HG02884 (cell line): ENCODE measurements around the gene RAD18.

Experiments used
- ATAC-seq: cut with Tn5 transposase; IDR thresholded peaks from one replicate; pipeline ENCODE4 v1.9.1; 2021; ENCODE audit warnings: mild to moderate bottlenecking, moderate library complexity; ENCODE audit not compliant: unreplicated experiment

RAD18 gene

GRCh38 chr3:8966150-8966819 lies 3.0 kb upstream of the RAD18 start:
- ATAC-seq, result no peak

DNA sequence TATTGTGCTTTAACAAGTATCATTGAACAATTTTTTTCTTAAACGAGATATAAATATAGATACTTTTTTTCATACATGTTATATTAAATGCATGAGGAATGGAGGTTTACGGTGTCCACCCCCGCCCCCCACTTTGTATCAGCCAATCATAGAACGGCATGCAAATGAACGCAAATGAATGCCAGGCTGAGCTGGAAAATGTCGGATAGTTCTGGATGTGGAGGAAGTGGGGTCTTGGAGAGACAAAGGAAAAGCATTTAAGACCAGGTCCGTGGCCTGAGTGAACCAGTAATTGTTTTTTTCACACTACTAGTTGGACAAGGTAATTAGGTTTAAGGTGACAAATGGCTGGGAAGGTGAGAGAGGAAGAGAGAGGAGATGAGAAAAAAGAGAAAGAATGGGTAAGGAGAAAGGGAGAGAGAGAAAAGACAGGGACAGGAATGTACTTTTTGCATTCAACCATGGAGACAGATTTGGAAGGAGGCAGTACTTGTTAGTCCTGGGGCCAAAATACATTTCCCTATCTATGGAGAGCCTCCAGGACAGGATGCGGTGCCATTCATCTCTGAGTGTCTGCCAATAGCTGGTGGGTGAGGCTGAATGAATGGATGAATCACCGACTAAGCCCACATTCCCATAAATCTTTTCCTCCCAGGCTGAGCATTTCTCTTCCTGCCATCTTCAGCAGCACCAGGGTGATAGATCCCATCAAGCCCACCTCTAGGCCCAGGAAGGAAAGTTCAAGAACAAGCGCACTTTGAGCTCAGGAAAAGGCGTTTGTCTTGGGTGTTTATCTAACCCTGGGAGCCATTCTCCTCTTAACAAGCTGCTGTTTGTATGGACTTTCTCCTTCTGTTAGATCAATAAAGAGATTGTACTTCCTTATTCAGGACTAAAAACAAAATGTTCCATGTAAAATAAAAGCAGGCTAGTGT lies 1.4 kb upstream of the RAD18 start:
- no peak for ATAC-seq

DNA sequence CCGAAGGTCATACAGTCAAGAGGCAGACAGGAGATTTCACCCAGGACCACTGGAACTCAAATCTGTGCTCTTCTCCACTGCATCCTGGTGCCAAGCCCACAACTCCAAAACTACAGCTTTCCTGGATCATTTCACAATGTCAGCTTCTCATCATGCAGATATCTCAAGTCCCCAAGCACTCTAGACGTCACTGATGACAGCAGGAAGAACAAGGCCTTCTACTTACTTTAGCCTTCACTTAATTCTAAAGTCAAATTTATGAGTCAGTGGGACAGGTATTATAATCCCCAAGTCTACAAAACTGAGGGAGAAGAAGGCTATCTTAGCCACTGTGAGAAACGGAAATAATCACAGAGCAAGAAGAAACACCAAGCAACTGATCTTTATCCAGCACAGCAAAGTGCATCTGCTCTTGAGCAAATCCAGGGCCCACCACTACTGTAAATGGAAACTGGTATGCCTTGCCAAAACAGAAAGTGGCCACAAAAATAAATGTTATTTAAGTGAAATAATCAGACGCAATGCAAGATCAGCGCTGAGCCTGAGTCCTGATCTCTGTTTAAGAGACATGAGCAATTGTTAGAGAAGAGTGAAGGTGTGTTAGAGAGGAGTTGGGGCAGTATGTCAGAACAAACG lies 928 bp downstream of the RAD18 start:
- ATAC-seq, result no peak

DNA sequence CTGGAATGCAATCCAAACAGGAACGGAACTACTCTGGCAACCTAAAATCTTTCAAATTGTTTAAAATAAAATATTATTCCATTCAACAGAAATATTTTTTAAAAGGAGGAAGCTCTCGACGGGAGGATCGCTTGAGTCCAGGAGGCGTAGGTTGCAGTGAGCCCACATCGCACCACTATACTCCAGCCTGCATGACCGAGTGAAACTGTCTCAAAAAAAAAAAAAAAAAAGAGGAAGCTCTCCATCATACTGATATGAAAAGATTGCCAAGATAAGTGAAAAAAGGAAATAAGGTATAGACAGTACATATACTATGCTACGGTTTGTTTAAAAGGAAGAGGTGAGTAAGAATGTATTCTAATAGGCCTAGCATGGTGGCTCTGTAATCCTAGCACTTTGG lies 3.6 kb downstream of the RAD18 start:
- ATAC-seq, result peak; percentile 27

DNA sequence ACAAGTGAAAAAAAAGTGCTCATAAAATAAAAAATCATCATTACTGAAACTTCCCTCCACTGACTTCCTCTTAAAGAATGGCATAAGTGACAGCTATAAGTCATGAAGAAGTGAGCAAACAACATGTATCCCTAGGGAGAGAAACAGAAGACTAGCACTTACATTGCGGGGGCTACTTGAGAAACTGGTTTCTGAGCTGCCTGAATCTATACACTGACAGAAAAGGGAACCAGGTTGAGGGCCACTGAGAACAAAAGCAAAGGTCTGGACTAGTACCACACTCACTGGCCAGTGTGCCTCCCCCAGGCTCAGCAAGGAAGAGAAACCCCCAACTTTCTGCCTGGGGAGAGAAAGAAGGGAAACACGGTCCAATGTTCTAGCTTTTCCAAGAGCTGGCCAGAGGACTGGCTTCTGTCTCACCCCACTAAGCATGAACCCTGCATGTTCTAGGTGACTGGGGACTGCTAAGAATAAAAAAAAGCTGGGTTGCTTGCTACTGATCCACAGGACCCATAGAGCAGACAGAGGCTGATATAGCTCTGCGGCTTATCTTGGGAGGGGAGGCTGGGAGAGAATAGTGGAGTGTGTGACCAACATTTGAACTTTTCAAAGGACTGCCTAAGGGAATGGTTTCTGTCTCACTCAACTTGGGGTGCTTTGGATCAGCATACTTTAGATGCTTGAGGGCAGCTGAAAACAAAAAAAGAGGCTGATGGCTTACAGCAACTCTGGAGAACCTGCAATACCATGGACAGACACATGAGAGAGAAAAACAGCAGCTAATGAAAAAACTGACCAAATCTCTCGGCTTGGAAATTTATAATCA lies 8.1 kb downstream of the RAD18 start:
- ATAC-seq, result peak; percentile 86

DNA sequence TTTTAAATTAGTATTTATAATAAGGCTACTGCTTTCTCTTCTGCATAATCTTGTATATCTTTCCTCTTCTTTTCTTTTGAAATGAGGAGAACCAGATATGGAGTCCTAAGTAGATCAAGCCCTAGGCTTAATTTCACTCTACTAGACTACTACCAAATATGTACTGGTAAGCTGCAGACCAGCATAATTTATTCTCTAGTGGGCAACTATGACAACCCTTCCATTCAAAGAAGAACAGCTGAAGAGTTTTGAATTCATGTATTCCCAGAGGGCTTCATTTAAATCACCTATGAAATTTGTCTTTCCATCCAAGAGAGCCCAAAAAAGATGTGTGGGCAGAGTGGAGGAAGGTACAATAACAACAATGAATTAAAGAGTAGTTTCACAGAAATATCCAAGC lies 10.0 kb downstream of the RAD18 start:
- ATAC-seq, result no peak

- no peak for ATAC-seq
Measured at GRCh38 chr3:8952130-8952529, 11.1 kb downstream of the RAD18 start.

GRCh38 chr3:8945890-8946600 lies 17.2 kb downstream of the RAD18 start:
- ATAC-seq, result no peak

DNA sequence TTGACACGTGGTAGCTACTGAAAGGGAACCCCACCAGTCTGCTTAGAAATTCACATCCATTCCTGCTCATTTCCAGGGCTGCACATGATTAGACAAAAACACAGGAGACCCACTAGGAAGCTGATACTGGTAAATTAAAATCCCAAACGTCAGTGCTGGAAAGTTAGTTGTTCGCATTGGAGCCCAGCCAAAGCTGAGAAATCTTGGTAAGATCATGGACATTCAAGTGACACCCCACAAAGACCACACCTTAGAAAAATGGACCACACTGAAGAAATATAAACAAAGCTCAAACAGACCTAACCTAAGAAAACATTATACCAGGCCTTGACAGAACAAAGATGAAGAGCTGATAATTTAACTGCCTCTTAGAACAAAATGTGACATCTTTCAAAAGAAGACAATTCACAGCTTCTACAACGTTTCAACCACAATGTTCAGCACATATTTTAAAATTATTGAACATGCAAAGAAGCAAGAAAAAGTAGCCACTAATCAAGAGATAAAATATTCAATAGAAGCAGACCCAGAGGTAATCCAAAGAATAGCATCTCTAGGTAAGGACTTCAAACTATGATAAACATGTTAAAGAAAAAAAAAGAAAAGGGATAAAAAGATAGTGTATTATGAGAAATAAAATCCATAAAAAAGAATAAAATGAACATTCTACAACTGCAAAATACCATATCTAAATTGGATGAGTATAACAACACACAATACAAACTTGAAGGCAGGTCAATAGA lies 20.4 kb downstream of the RAD18 start:
- ATAC-seq, result no peak

GRCh38 chr3:8942115-8942514 lies 21.2 kb downstream of the RAD18 start:
- no peak for ATAC-seq

GRCh38 chr3:8938021-8938420 lies 25.3 kb downstream of the RAD18 start:
- no peak for ATAC-seq

DNA sequence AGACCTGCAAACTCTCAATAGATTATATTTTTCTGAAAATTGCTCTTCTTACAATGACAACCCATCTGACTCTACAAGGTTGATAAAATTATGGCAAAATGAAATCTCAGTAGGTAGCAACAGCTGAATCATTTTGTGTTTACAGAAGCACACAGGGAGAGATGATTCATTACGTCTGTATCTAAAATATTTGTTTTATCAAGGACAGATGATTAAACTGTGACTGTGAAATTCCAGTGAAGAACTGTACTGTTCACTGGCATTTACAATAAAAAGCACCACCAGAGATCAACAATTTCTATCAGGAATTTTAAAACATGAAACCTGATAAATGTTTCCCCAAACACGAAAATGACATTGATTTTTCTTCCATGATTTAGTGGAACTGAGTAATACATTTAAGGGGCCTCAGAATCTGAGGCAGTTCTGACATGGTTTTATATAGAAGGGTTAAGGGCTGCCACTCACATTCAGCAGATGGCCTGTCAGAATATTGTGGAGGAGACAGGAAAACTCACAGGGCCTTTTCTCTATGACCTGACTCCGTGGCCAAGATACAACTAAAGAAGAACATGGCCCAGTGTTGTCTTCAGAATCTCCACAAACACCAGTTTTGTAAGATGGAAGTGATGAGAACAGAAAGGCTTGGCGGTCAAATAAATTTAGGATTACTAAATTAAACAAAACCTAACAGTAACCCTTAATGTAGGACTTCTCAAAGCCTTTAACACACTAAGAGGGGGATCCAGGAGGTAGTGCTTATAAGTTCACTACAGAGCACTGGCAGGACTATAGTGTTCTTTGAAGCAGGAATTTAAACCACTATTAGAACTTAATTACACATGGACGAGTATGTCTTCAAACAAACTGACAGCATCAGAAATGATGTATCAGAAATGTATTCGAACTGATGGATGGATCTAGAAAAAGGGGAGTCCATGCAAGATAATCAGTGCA lies 25.9 kb downstream of the RAD18 start:
- no peak for ATAC-seq

GRCh38 chr3:8932507-8932906 lies 30.8 kb downstream of the RAD18 start:
- no peak for ATAC-seq

GRCh38 chr3:8931342-8931741 lies 31.9 kb downstream of the RAD18 start:
- no peak for ATAC-seq

DNA sequence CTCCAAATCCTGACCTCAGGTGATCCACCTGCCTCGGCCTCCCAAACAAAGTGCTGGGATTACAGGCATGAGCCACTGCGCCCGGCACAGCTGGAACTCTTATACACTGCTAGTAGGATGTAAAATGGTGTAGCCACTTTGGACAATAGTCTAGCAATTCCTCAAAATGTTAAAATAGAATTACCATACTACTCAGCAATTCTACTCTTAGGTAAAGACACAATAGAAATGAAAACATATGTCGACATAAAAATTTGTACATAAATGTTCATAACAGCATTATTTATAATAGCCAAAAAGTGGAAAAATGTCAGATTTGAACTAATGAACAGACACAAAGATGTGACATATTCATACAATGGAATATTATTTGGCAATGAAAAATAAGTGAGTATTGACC lies 33.4 kb downstream of the RAD18 start:
- ATAC-seq, result no peak

GRCh38 chr3:8914491-8914890 lies 48.8 kb downstream of the RAD18 start:
- no peak for ATAC-seq

- no peak for ATAC-seq
Measured at GRCh38 chr3:8911781-8912180, 51.5 kb downstream of the RAD18 start.

DNA sequence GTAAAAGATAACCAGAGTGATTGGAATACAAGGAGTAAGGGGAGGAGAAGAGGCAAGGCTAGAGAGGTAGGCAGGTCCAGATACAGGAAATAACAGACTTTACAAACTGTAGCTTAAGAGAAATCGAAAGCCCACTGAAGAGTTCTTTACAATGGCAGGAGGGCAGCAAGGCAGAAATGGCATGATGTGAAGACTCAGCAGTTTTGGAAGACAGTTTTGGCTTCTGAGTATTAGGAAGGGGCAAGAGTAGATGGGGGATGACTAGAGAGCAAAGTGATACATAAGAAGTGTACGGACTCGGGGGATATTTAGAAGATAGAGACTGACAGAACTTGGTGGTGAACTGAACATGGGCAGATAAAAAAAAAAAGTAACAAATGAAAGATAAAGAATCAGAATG lies 54.1 kb downstream of the RAD18 start:
- no peak for ATAC-seq
